GM12865 (cell line): ENCODE data around the gene STYK1.
"Not testable (repeated sequence)": the region's sequence is repeated elsewhere in the genome, so short reads cannot be mapped to it uniquely, and the experiment has no call there.

ENCODE experiments used
- DNase-seq: peaks from one replicate; pipeline ENCODE4 v3.0.0; 2010; ENCODE audit warnings: low read depth
- H3K4me3 ChIP-seq: 2 replicates; pipeline ENCODE4 v1.5.1; 2011; ENCODE audit warnings: mild to moderate bottlenecking, low read depth, low read length, control low read depth
- TF ChIP-seq, protein P1 (sequence below): IDR thresholded peaks from 2 replicates; pipeline ENCODE4 v1.5.1; 2011; ENCODE audit warnings: low read length, control low read depth, low read depth, inconsistent platforms; ENCODE audit not compliant: insufficient read depth; ENCODE audit errors: missing control alignments

The STYK1 gene

DNA sequence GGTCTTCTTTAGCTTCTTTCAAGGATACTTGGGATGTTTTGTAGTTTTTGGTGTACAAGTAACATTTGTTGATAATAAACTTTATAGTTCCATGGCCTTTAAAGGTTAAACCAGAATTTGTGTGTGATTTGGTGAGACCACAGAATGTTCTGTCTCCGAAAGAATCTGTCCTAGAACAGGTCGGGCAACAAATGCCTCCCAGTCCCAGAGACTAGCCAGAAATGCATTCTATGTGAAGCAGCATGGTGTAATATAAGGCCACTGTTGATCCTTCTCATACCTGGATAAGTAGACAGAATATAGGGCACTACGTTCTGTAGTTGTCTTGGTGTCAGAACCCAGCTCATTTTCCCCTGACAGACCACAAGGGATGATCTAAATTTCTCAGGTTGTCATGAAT lies 10.0 kb downstream of the STYK1 start:
- no peak for DNase-seq
- H3K4me3 ChIP-seq = no peak overlapping the region
- TF ChIP-seq, protein P1, sequence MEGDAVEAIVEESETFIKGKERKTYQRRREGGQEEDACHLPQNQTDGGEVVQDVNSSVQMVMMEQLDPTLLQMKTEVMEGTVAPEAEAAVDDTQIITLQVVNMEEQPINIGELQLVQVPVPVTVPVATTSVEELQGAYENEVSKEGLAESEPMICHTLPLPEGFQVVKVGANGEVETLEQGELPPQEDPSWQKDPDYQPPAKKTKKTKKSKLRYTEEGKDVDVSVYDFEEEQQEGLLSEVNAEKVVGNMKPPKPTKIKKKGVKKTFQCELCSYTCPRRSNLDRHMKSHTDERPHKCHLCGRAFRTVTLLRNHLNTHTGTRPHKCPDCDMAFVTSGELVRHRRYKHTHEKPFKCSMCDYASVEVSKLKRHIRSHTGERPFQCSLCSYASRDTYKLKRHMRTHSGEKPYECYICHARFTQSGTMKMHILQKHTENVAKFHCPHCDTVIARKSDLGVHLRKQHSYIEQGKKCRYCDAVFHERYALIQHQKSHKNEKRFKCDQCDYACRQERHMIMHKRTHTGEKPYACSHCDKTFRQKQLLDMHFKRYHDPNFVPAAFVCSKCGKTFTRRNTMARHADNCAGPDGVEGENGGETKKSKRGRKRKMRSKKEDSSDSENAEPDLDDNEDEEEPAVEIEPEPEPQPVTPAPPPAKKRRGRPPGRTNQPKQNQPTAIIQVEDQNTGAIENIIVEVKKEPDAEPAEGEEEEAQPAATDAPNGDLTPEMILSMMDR = no peak

DNA sequence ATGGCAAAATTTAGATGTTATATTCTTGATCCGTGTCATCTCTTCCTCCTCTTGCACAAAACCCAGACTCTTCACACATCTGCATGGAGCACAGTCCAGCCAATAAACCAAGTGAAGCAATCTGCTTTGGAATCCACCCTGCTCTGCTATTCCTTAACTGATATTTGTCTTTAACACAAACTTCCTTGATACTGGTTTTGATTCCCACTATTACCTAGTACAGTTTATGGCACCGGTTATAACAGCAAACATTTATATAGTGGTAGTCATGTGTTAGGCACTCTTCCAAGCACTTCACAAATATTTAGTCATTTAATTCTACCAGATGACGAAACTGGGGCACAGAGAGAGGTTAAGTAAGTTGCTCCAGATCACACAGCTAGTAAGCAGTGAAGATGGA lies 12.5 kb downstream of the STYK1 start:
- DNase-seq = no peak
- no peak overlapping the region for H3K4me3 ChIP-seq
- TF ChIP-seq, protein P1 = no peak

DNA sequence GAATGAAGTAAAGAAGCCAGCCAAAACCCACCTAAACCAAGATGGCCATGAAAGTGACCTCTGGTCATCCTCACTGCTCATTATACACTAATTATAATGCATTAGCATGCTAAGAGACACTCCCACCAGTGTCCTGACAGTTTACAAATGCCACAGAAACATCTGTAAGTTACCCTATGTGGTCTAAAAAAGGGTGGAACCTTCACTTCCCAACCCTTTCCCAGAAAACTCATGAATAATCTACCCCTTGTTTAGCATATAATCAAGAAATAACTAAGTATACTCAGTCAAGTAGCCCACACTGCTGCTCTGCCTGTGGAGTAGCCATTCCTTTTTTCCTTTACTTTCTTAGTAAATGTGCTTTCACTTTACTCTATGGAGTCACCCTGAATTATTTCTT lies 19.8 kb downstream of the STYK1 start:
- H3K4me3 ChIP-seq = no peak overlapping the region
- TF ChIP-seq, protein P1 = no peak
- DNase-seq = no peak

DNA sequence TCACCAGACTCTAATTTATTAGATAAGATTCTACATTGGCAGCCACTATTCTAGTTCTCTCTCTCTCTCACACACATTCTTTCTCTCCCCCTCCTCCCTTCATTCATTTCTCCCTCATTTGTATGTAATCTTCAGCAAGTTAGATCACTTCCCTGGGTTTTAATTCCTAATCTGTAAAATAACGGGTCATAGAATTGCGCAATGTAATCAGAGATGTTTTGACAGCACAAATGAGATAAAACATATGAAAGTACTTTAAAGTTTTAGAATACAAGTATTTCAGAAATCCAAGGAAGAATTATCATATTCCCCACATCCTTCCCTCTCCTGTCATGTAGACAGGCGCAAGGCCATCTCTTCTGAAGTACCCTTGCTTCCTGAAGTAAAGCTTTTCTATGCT lies 21.7 kb downstream of the STYK1 start:
- H3K4me3 ChIP-seq = no peak overlapping the region
- no peak for DNase-seq
- TF ChIP-seq, protein P1 = no peak

DNA sequence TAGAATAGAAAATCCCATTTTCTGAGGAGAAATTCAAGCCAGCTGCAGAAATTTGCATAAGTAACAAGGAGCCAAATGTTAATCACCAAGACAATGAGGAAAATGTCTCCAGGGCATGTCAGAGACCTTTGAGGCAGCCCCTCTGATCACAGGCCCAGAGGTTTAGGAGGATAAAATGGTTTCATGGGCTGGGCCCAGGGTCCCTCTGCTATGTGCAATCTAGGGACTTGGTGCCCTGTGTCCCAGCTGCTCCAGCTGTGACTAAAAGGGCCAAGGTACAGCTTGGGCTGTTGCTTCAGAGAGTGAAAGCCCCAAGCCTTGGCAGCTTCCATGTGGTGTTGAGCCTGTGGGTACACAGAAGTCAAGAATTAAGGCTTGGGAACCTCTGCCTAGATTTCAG lies 27.3 kb downstream of the STYK1 start:
- not testable (repeated sequence) for DNase-seq

DNA sequence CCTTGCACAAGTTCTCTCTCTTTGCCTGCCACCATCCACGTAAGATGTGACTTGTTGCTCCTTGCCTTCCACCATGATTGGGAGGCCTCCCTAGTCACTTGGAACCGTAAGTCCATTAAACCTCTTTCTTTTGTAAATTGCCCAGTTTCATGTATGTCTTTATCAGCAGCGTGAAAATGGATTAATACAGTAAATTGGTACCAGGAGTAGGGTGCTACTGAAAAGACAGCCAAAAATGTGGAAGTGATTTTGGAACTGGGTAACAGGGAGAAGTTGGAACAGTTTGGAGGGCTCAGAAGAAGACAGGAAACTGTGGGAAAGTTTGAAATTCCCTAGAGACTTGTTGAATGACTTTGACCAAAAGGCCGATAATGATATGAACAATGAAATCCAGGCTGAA lies 27.9 kb downstream of the STYK1 start:
- no peak overlapping the region for H3K4me3 ChIP-seq
- DNase-seq = no peak
- TF ChIP-seq, protein P1 = no peak

More for the DNA sequence above, 27.3 kb downstream of the STYK1 start:
- H3K4me3 ChIP-seq = not testable (repeated sequence)

DNA sequence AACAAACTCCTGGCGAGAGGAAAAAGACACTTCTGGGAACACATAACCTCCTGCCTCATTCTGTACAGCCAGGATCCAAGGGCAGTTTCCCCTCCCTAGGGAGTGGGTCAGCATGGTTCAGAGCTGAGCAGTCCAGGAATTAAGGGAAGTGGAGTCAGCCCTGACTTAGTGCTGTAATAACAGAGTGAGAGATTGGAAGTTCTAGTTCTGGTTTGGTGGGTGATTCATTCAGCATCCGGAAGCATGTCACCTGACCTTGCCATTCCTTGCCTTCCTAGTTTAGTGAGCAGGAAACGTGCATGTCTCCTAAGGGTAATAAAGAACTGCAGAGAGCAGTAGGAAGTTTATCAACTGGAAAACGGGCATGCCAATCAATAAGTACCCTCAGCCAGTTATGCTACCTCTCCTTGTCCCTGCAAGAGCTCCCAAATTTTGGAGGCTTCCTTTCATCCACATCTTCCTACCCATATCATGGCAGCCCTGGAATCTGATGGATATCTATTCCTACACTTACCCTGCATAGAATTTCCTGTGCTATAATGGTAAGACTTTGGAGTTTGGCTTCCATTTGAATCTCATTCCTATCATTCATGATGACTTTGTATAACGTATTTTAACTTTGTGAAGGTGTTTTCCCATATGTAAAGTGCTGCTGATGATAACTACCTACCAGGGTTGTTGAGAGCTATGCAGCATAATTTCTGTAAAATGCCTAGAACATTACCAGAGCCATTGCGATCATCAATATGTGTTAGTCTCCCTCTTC lies 31.9 kb downstream of the STYK1 start:
- TF ChIP-seq, protein P1 = no peak
- no peak for DNase-seq
- H3K4me3 ChIP-seq = no peak overlapping the region
